GM23338 (cell line): ENCODE data around the gene PRR14. TPM values are rescaled to one million over a fixed set of nuclear protein-coding genes. Genes with fewer than 3 reads are reported as not detected.

Source experiments
- ATAC-seq: fragments of 200-7000 bp; cut with Tn5 transposase; 3 replicates; pipeline ENCODE4 v1.9.1; 2020
- DNase-seq: peaks from one replicate; pipeline ENCODE4 v3.0.0-alpha.2; 2015; ENCODE audit warnings: low spot score
- H2AFZ ChIP-seq: fragments of 200-600 bp; sonication (generic); 2 replicates; pipeline ENCODE4 v1.8.0; 2016; ENCODE audit warnings: antibody characterized with exemption, mild to moderate bottlenecking, moderate library complexity
- H3F3A ChIP-seq: fragments of 200-600 bp; sonication (generic); replicated peaks from 2 replicates; pipeline ENCODE4 v1.8.0; 2017; ENCODE audit warnings: antibody characterized with exemption, mixed run types, low read depth
- H3K27ac ChIP-seq: fragments of 200-600 bp; sonication (generic); 2 replicates; pipeline ENCODE4 v1.6.1; 2016; ENCODE audit warnings: low read depth
- H3K27me3 ChIP-seq: fragments of 200-600 bp; sonication (generic); 2 replicates; pipeline ENCODE4 v1.8.0; 2016; ENCODE audit warnings: mild to moderate bottlenecking, mixed run types, moderate library complexity; ENCODE audit not compliant: insufficient read depth
- H3K36me3 ChIP-seq: fragments of 200-600 bp; sonication (generic); 2 replicates; pipeline ENCODE4 v1.8.0; 2016; ENCODE audit warnings: mild to moderate bottlenecking; ENCODE audit not compliant: insufficient read depth
- H3K4me1 ChIP-seq: fragments of 200-600 bp; sonication (generic); 2 replicates; pipeline ENCODE4 v1.8.0; 2016; ENCODE audit warnings: mild to moderate bottlenecking, moderate library complexity; ENCODE audit not compliant: insufficient read depth
- H3K4me2 ChIP-seq: fragments of 200-600 bp; sonication (generic); 2 replicates; pipeline ENCODE4 v1.7.1; 2017; ENCODE audit warnings: mixed run types
- H3K4me3 ChIP-seq: fragments of 200-600 bp; sonication (generic); 2 replicates; pipeline ENCODE4 v1.6.1; 2016; ENCODE audit warnings: mixed run types
- H3K79me2 ChIP-seq: fragments of 200-600 bp; sonication (generic); replicated peaks from 2 replicates; pipeline ENCODE4 v1.8.0; 2017; ENCODE audit warnings: mild to moderate bottlenecking; ENCODE audit not compliant: insufficient read depth
- H3K9me2 ChIP-seq: fragments of 200-600 bp; sonication (generic); 2 replicates; pipeline ENCODE4 v1.8.0; 2017; ENCODE audit not compliant: insufficient read depth
- H4K20me1 ChIP-seq: fragments of 200-600 bp; sonication (generic); replicated peaks from 2 replicates; pipeline ENCODE4 v1.8.0; 2017; ENCODE audit warnings: mild to moderate bottlenecking; ENCODE audit not compliant: insufficient read depth
- H3K27ac Mint-ChIP-seq: 2 replicates; pipeline ENCODE4 v1.8.0; 2020; ENCODE audit warnings: inconsistent platforms, mild to moderate bottlenecking, moderate library complexity, mixed read lengths
- H3K27me3 Mint-ChIP-seq: 3 replicates; pipeline ENCODE4 v1.8.0; 2022; ENCODE audit warnings: low read depth, mild to moderate bottlenecking, moderate library complexity, mixed read lengths, inconsistent platforms; ENCODE audit not compliant: insufficient read depth, poor library complexity
- H3K36me3 Mint-ChIP-seq: 3 replicates; pipeline ENCODE4 v1.8.0; 2021; ENCODE audit warnings: low read depth, mild to moderate bottlenecking, inconsistent platforms, moderate library complexity, mixed read lengths
- H3K4me1 Mint-ChIP-seq: 3 replicates; pipeline ENCODE4 v1.8.0; 2020; ENCODE audit warnings: mild to moderate bottlenecking, inconsistent platforms, mixed read lengths
- H3K4me3 Mint-ChIP-seq: 3 replicates; pipeline ENCODE4 v1.8.0; 2021; ENCODE audit warnings: moderate library complexity, mild to moderate bottlenecking, inconsistent platforms, mixed read lengths
- H3K9me3 Mint-ChIP-seq: 3 replicates; pipeline ENCODE4 v1.8.0; 2020; ENCODE audit warnings: moderate library complexity, mild to moderate bottlenecking, inconsistent platforms, mixed read lengths
- CTCF ChIP-seq, 2 experiments: fragments of 200-600 bp in 1 of 2; sonication (generic) in 1 of 2; conservative IDR thresholded peaks; 2 replicates each; pipeline versions ENCODE4 v1.5.1 to v1.6.1; 2016 to 2017; ENCODE audit warnings: antibody characterized with exemption in 2 of 2, low read depth in 2 of 2, mild to moderate bottlenecking in 2 of 2, moderate library complexity in 1 of 2
- ETS1 ChIP-seq: IDR thresholded peaks from 2 replicates; pipeline ENCODE4 v1.6.1; 2016; ENCODE audit warnings: antibody characterized with exemption
- EZH2 ChIP-seq: fragments of 200-600 bp; sonication (generic); IDR thresholded peaks from one replicate; pipeline ENCODE4 v1.8.0; 2017; ENCODE audit warnings: antibody characterized with exemption, mild to moderate bottlenecking, low read depth; ENCODE audit not compliant: unreplicated experiment
- EZH2phosphoT487 ChIP-seq: fragments of 200-600 bp; sonication (generic); IDR thresholded peaks from one replicate; pipeline ENCODE4 v1.8.1; 2018; ENCODE audit warnings: antibody characterized with exemption; ENCODE audit not compliant: unreplicated experiment
- JUNB ChIP-seq: IDR thresholded peaks from one replicate; pipeline ENCODE4 v1.6.1; 2016; ENCODE audit warnings: antibody characterized with exemption; ENCODE audit not compliant: unreplicated experiment
- NANOG ChIP-seq: IDR thresholded peaks from 2 replicates; pipeline ENCODE4 v1.6.1; 2016; ENCODE audit warnings: antibody characterized with exemption, borderline replicate concordance
- POLR2AphosphoS5 ChIP-seq: IDR thresholded peaks from 2 replicates; pipeline ENCODE4 v1.6.1; 2016; ENCODE audit warnings: antibody characterized with exemption, low read depth
- REST ChIP-seq: IDR thresholded peaks from one replicate; pipeline ENCODE4 v1.6.1; 2018; ENCODE audit warnings: antibody characterized with exemption; ENCODE audit not compliant: unreplicated experiment
- STAT1 ChIP-seq: IDR thresholded peaks from one replicate; pipeline ENCODE4 v1.6.1; 2016; ENCODE audit warnings: antibody characterized with exemption; ENCODE audit not compliant: unreplicated experiment
- ZNF462 ChIP-seq: fragments of 250-450 bp; sonication (Bioruptor Pico); IDR thresholded peaks from 2 replicates; pipeline ENCODE4 v1.5.0; 2020; ENCODE audit warnings: mild to moderate bottlenecking, moderate library complexity
- polyA plus RNA-seq: library from polyadenylated mRNA; unstranded; fragments of >200 nt; fragmentation: Nextera tagmentation; extraction: Ambion mirVana; gene quantifications from 2 replicates; pipeline ENCODE4 v1.2.1, GENCODE V29; 2016
- total RNA-seq: library from RNA; depleted of rRNA; stranded (reverse); fragments of >200 nt; shearing (Covaris generic); gene quantifications from 2 replicates; pipeline ENCODE4 v1.2.3, GENCODE V29; 2014

PRR14 gene
- total and polyA plus RNA-seq, 2 experiments from 2014 or later = 4.6 to 12.7 TPM

- TF ChIP-seq EZH2 (no peak), ZNF462 (CRISPR knock-in tag) (no peak), POLR2AphosphoS5 (no peak), ETS1 (no peak), CTCF (conservative IDR thresholded peaks at IDR 0.05; ENCODE audit: low read depth in 2 of 2) (no peak), JUNB (no peak), REST (no peak), EZH2phosphoT487 (no peak), NANOG (no peak), STAT1 (no peak)
- ATAC-seq (no peak), DNase-seq (no peak)
- peaks cover 32% of the 10 kb centered on the region for H3K79me2 ChIP-seq
- H3K27me3 ChIP-seq = peaks cover 23% of the 10 kb centered on the region
- no peaks in the 10 kb centered on the region for H3K9me2 ChIP-seq
- Mint-ChIP-seq H3K27ac (no peak overlapping the region), H3K4me1 (peaks cover 19% of the 10 kb centered on the region), H3K4me3 (peak overlapping the region; percentile 97; the same call in 2 of the 3 replicates), H3K36me3 (peaks cover 56% of the 10 kb centered on the region), H3K9me3 (no peaks in the 10 kb centered on the region; the same call in 1 of the 3 replicates), H3K27me3 (peaks cover 32% of the 10 kb centered on the region)
- no peak overlapping the region for H2AFZ ChIP-seq
- H4K20me1 ChIP-seq = peaks cover 32% of the 10 kb centered on the region
- H3K4me2 ChIP-seq = no peak overlapping the region
- H3K4me1 ChIP-seq = peaks cover 14% of the 10 kb centered on the region
- H3F3A ChIP-seq = peaks cover 21% of the 10 kb centered on the region
- H3K27ac ChIP-seq = no peak overlapping the region
- H3K4me3 ChIP-seq = no peak overlapping the region
- peaks cover 48% of the 10 kb centered on the region for H3K36me3 ChIP-seq
Observed at GRCh38 chr16:30700491-30700890, 49.7 kb downstream of the PRR14 start.
